ENCODE data around the gene CAMKK2.

GRCh38 chr12:121222847-121223246 is 73.7 kb downstream of the CAMKK2 start:
- TF ChIP-seq CTCF (IDR thresholded peaks at IDR 0.05; ENCODE audit: low read depth, low read length) (no peak), POLR2A (IDR thresholded peaks at IDR 0.05; ENCODE audit: extremely low read depth, insufficient read length) (no peak), MYC (IDR thresholded peaks at IDR 0.05; ENCODE audit: low read depth, low read length) (no peak)
- TF ChIP-seq, protein P1, sequence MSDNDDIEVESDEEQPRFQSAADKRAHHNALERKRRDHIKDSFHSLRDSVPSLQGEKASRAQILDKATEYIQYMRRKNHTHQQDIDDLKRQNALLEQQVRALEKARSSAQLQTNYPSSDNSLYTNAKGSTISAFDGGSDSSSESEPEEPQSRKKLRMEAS (IDR thresholded peaks at IDR 0.05; ENCODE audit: low read depth, low read length): no peak

Measured in NB4 (cell line).